Testis (tissue), 3 donors: Measurements from ENCODE around the gene ME2. TPM values are rescaled to one million over a fixed set of nuclear protein-coding genes. Genes with fewer than 3 reads are reported as not detected.

Experiments
- DNase-seq: peaks from one replicate; pipeline ENCODE4 v3.0.0-alpha.2; 2019
- H3K27ac ChIP-seq, 2 donors: fragments of 200-600 bp; sonication (generic); one replicate each; pipeline ENCODE4 v1.5.1; 2019
- H3K27me3 ChIP-seq: fragments of 200-600 bp; sonication (generic); one replicate; pipeline ENCODE4 v1.5.1; 2019
- H3K36me3 ChIP-seq: fragments of 200-600 bp; sonication (generic); one replicate; pipeline ENCODE4 v1.5.1; 2017; ENCODE audit warnings: low read depth; ENCODE audit errors: missing control alignments
- H3K4me1 ChIP-seq: fragments of 200-600 bp; sonication (generic); one replicate; pipeline ENCODE4 v1.5.1; 2019
- H3K4me3 ChIP-seq, 2 donors: fragments of 200-600 bp; sonication (generic); one replicate each; pipeline ENCODE4 v1.5.1; 2017 to 2019
- H3K9me3 ChIP-seq: fragments of 200-600 bp; sonication (generic); one replicate; pipeline ENCODE4 v1.5.1; 2017
- POLR2A ChIP-seq: fragments of 450-650 bp; IDR thresholded peaks from one replicate; pipeline ENCODE4 v1.6.1; 2017; ENCODE audit warnings: antibody characterized with exemption, mild to moderate bottlenecking, moderate library complexity
- WGBS, 2 donors: methylation state at CpG; one replicate each; pipeline ENCODE4 v1.1.5; 2018; 5-methylcytosine and 5-hydroxymethylcytosine counted together
- intact Hi-C: fragments of 100-400 bp; cut with DNase I; formaldehyde crosslinking; loops from one replicate; pipeline ENCODE4 v1.15.1; 2023; ENCODE audit warnings: low total_unique reads
- polyA plus RNA-seq: library from polyadenylated mRNA; stranded (reverse); fragments of 350-450 nt; fragmentation: Illumina TruSeq; extraction: RNeasy Lipid Tissue Mini Kit (QIAGEN cat#74804); gene quantifications from one replicate; pipeline ENCODE4 v1.2.3, GENCODE V29; 2014; ENCODE audit warnings: low read depth, low replicate concordance; ENCODE audit not compliant: insufficient read depth
- total RNA-seq, 2 donors: library from RNA; depleted of rRNA; stranded (reverse); fragments of >200 nt; gene quantifications; one replicate each; pipeline ENCODE4 v1.2.3, GENCODE V29; 2016
- TF ChIP-seq, protein P1 (sequence below), 3 experiments: fragments of 450-650 bp in 2 of 3; fragments of 200-600 bp in 1 of 3; sonication (generic) in 1 of 3; IDR thresholded peaks; one replicate each; pipeline ENCODE4 v1.5.1; 2016 to 2019; ENCODE audit warnings: antibody characterized with exemption in 3 of 3, mild to moderate bottlenecking in 2 of 3, moderate library complexity in 1 of 3

ME2 gene
- total and polyA plus RNA-seq, 3 donors from 2014 or later = 49.2 to 101 (median 72.0) TPM

GRCh38 chr18:50909261-50909660 is 30.3 kb downstream of the ME2 start:
- WGBS, 2 donors = 90 to 95% methylated on average over 1 of the region's 1 CpG
- intact Hi-C loops = no loop called here
- H3K36me3 ChIP-seq = no peaks in the 10 kb centered on the region
- H3K4me3 ChIP-seq = no peak overlapping the region
- TF ChIP-seq POLR2A = no peak
- TF ChIP-seq, protein P1, sequence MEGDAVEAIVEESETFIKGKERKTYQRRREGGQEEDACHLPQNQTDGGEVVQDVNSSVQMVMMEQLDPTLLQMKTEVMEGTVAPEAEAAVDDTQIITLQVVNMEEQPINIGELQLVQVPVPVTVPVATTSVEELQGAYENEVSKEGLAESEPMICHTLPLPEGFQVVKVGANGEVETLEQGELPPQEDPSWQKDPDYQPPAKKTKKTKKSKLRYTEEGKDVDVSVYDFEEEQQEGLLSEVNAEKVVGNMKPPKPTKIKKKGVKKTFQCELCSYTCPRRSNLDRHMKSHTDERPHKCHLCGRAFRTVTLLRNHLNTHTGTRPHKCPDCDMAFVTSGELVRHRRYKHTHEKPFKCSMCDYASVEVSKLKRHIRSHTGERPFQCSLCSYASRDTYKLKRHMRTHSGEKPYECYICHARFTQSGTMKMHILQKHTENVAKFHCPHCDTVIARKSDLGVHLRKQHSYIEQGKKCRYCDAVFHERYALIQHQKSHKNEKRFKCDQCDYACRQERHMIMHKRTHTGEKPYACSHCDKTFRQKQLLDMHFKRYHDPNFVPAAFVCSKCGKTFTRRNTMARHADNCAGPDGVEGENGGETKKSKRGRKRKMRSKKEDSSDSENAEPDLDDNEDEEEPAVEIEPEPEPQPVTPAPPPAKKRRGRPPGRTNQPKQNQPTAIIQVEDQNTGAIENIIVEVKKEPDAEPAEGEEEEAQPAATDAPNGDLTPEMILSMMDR (IDR thresholded peaks at IDR 0.05) = no peak
- H3K27ac ChIP-seq = no peak overlapping the region
- H3K9me3 ChIP-seq = no peaks in the 10 kb centered on the region
- H3K4me1 ChIP-seq = no peaks in the 10 kb centered on the region
- H3K27me3 ChIP-seq = no peaks in the 10 kb centered on the region
- no peak for DNase-seq

GRCh38 chr18:50911006-50911405 is 32.1 kb downstream of the ME2 start:
- no peaks in the 10 kb centered on the region for H3K4me1 ChIP-seq
- TF ChIP-seq, protein P1 (IDR thresholded peaks at IDR 0.05) = no peak
- TF ChIP-seq POLR2A = no peak
- 85 to 93% methylated on average over 1 of the region's 1 CpG for WGBS, 2 donors
- no peak overlapping the region for H3K27ac ChIP-seq
- no peak overlapping the region for H3K4me3 ChIP-seq
- H3K36me3 ChIP-seq = no peaks in the 10 kb centered on the region
- DNase-seq = no peak
- intact Hi-C loops = no loop called here
- H3K27me3 ChIP-seq = no peaks in the 10 kb centered on the region
- no peaks in the 10 kb centered on the region for H3K9me3 ChIP-seq

GRCh38 chr18:50917021-50917420 is 38.1 kb downstream of the ME2 start:
- no peak overlapping the region for H3K4me3 ChIP-seq
- H3K27me3 ChIP-seq = no peaks in the 10 kb centered on the region
- TF ChIP-seq POLR2A = no peak
- TF ChIP-seq, protein P1 (IDR thresholded peaks at IDR 0.05) = no peak
- H3K27ac ChIP-seq = no peak overlapping the region
- H3K36me3 ChIP-seq = no peaks in the 10 kb centered on the region
- H3K9me3 ChIP-seq = no peaks in the 10 kb centered on the region
- DNase-seq = no peak
- intact Hi-C loops = no loop called here
- 53 to 76% methylated on average over 1 of the region's 1 CpG for WGBS, 2 donors
- H3K4me1 ChIP-seq = no peaks in the 10 kb centered on the region

- Histone ChIP-seq H3K36me3 (no peaks in the 10 kb centered on the region), H3K27ac (no peak overlapping the region), H3K27me3 (no peaks in the 10 kb centered on the region), H3K9me3 (no peaks in the 10 kb centered on the region), H3K4me1 (no peaks in the 10 kb centered on the region), H3K4me3 (no peak overlapping the region)
- WGBS, 2 donors = 88 to 93% methylated on average over 5 of the region's 5 CpGs
- no peak for DNase-seq
- intact Hi-C loops = no loop called here
- TF ChIP-seq POLR2A = no peak
- TF ChIP-seq, protein P1 (IDR thresholded peaks at IDR 0.05) = no peak
Observed at GRCh38 chr18:50918153-50918552, 39.2 kb downstream of the ME2 start.

DNA sequence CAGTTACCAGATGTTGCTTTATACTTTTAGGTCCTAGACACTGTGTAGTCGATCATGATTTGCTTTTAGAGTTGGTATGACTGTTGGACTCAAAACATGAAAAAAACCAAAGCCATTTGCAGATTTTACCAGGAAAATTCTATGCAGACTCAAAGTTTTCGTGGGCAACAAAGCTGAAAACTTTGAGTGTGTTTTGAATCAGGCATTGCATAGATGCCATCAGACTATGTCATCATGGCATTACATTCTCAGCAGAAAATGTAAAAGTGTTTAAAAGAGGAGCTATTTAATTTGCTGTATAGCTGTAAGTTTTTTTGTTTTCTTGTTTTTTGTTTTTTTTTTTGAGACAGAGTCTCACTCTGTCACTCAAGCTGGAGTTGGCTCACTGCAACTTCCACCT is 45.5 kb downstream of the ME2 start:
- no peak for DNase-seq
- Histone ChIP-seq H3K36me3 (no peaks in the 10 kb centered on the region), H3K4me1 (no peaks in the 10 kb centered on the region), H3K9me3 (no peaks in the 10 kb centered on the region), H3K4me3 (no peak overlapping the region), H3K27me3 (no peaks in the 10 kb centered on the region), H3K27ac (no peak overlapping the region)
- 98 to 100% methylated on average over 2 of the region's 2 CpGs for WGBS, 2 donors
- intact Hi-C loops = no loop called here
- TF ChIP-seq, protein P1 (IDR thresholded peaks at IDR 0.05) = no peak
- no peak for TF ChIP-seq POLR2A
